Right ventricle myocardium superior (tissue), 1 donor: ENCODE results near the gene ADGRV1. TPM values are rescaled to one million over a fixed set of nuclear protein-coding genes. Genes with fewer than 3 reads are reported as not detected.
"Not testable (repeated sequence)": the region's sequence is repeated elsewhere in the genome, so short reads cannot be mapped to it uniquely, and the experiment has no call there.

Experiments
- ATAC-seq: fragments of 200-7000 bp; cut with Tn5 transposase; one replicate; pipeline ENCODE4 v1.9.1; 2020; ENCODE audit warnings: mild to moderate bottlenecking; ENCODE audit not compliant: poor library complexity
- DNase-seq: peaks from one replicate; pipeline ENCODE4 v3.0.0-alpha.2; 2020
- intact Hi-C: fragments of 100-400 bp; cut with DNase I; formaldehyde crosslinking; loops from one replicate; pipeline ENCODE4 v1.11.2; 2022
- total RNA-seq: library from RNA; stranded (reverse); fragmentation: NEBNext Ultra II Directional; extraction: Animal tissue kit (Norgen Biotek cat#: 25700); gene quantifications from one replicate; pipeline ENCODE4 v1.2.1, GENCODE V29; 2021
- donor health status: DM: no; HTN: yes; CAD: no; lungs with severe emphysema.

ADGRV1 gene
- total RNA-seq, 1 donor from 2014 or later = not detected

DNA sequence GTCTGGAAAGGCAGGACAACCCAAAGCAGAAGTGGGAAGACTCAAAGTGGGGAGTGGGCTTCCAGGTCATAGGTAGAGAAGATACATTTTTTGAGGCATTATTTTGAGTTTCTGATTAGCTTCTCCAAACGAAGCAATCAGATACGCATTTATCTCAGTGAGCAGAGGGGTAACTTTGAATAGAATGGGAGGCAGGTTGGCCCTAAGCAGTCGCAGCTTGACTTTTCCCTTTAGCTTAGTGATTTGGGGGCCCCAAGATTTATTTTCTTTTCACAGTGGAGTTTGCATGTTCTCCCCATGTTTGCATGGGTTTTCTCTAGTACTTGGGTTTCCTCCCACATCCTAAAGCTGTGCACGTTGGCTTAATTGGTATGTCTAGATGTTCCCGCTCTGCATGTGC is 422.6 kb downstream of the ADGRV1 start:
- DNase-seq = no peak
- intact Hi-C loops = no loop called here

GRCh38 chr5:90981821-90982220 is 423.2 kb downstream of the ADGRV1 start:
- ATAC-seq (no peak), DNase-seq (no peak)
- intact Hi-C loops = no loop called here

More for the DNA sequence above, 422.6 kb downstream of the ADGRV1 start:
- no peak for ATAC-seq

DNA sequence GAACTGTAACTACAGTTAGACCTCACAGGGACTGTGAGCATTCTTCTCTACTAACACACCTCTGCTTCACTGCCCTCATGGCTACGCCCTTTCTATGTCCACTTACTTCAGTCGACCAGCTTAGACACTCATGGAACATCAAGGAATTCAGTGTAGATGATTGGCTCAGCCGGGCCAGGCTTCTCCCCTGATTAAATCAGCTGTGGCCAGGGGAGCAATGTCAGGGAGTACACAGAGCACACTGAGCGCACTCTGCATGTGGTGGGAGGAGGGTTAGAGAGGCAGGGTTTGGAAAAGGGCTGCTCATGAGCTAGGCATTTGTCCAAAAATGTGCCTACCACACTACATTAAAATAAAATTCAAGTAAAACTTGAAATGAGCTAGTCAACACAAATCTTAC is 424.0 kb downstream of the ADGRV1 start:
- DNase-seq (no peak), ATAC-seq (no peak)
- intact Hi-C loops = no loop called here

- intact Hi-C loops = no loop called here
- no peak for DNase-seq
- no peak for ATAC-seq
Observed at GRCh38 chr5:90983148-90983547, 424.6 kb downstream of the ADGRV1 start.

DNA sequence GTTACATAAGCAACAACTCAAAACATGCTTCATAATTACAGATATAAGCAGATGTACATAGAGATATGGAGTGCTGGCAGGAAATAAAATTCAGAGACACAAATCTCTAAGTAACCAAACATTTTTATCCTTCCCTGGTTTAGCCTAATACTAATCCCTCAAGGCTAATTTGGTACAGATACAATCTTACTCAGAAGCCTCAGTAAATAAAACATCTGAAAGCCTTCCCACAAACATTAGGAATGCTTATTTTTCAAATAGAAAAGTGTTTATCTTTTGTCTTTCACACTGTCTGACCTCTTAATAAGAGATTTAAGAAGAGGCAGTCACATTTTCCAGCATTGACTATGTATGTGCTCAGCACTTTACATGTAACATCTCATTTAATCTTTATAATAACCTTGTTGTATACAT is 425.1 kb downstream of the ADGRV1 start:
- DNase-seq = no peak
- ATAC-seq = no peak
- intact Hi-C loops = no loop called here

GRCh38 chr5:90985341-90985740 is 426.7 kb downstream of the ADGRV1 start:
- ATAC-seq = no peak
- intact Hi-C loops = no loop called here
- no peak for DNase-seq

DNA sequence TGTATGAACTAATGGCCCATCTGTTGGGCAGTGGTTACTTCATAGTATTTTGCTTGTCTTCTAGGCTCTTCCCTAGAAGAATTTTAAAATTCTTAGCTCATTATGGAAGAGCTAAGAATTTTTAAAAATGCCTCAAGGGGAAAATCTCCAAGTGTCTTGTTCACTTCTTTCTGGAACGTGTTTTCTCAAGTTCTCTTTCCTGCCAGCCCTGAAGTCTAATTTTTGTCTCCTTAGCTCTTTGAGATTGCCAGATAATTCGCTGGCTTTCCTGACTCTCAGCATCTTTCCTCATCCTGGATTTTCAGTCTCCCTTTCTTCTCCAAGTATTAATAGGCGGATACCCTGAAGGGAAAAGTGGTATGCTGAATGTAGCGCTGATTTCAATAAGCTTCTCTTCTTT is 429.1 kb downstream of the ADGRV1 start:
- ATAC-seq = no peak
- intact Hi-C loops = no loop called here
- DNase-seq = no peak

GRCh38 chr5:90991201-90991600 is 432.6 kb downstream of the ADGRV1 start:
- ATAC-seq = no peak
- intact Hi-C loops = no loop called here
- no peak for DNase-seq

- intact Hi-C loops = no loop called here
- ATAC-seq = no peak
- DNase-seq = no peak
Observed at GRCh38 chr5:90994796-90995195, 436.2 kb downstream of the ADGRV1 start.

DNA sequence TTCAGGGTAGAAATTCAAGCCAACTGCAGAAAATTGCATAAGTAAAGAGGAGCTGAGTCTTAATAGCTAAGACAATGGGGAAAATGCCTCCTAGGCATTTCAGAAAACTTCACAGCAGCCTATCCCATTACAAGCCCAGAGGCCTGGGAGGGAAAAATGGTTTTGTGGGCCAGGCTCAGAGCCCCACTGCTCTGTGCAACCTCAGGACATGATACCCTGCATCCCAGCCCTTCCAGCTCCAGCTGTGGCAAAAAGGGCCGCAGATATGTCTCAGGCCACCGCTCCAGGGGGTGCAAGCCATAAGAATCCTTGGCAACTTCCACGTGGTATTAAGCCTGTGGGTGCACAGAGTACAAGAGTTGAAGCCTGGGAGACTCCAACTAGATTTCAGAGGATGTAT is 437.5 kb downstream of the ADGRV1 start:
- ATAC-seq = no peak
- no peak for DNase-seq
- intact Hi-C loops = no loop called here

- intact Hi-C loops = no loop called here
- DNase-seq (no peak), ATAC-seq (no peak)
Observed at GRCh38 chr5:90997082-90997481, 438.5 kb downstream of the ADGRV1 start.

DNA sequence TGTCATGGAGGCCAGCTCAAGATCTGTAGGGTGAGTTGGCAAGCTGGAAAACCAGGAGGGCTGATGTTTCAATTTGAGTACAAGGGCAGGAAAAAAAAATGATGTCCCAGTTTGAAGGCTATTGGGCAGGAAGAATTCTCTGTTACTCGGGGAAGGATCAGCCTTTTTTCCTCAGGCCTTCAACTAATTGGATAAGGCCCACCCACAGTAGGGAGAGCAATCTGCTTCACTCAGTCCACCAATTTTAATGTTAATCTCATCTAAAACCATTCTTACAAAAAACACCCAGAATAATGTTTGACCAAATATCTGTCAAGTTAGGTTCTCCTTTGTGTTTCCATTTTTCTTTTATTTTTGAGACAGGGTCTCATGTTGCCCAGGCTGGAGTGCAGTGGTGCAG is 442.1 kb downstream of the ADGRV1 start:
- intact Hi-C loops = no loop called here
- ATAC-seq = no peak
- DNase-seq = no peak

- DNase-seq (no peak), ATAC-seq (no peak)
- intact Hi-C loops = no loop called here
Observed at GRCh38 chr5:91006713-91007112, 448.1 kb downstream of the ADGRV1 start.

GRCh38 chr5:91007251-91007650 is 448.7 kb downstream of the ADGRV1 start:
- intact Hi-C loops = no loop called here
- ATAC-seq (no peak), DNase-seq (no peak)

DNA sequence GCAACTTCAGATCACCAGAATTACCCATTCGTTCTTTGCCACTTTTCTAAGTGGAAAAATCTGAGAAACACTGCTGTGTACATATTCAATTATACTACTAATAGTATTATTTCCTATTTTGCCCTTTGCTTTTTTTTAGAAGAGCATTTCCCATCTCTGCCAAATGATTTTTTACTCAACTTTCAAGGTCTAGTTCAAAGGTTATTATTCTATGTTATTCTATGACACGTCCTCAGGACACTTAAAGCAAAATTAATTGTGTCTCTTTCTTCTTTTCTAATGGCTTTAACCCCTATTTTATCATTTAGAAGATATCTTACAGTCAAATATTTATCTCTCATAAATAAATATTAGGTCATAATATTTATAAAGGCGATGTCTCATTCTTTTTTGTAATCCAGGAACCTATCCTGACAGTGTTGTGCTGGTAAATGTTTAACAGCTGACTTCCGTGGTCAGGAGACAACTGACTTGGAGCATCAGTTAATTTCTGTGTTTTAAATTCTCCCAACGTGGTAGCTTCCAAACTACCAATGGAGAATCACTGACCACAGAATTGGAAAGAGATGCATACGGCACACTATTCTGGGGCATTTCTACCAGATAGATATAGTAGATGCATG is 449.3 kb downstream of the ADGRV1 start:
- ATAC-seq (no peak), DNase-seq (no peak)
- intact Hi-C loops = no loop called here

DNA sequence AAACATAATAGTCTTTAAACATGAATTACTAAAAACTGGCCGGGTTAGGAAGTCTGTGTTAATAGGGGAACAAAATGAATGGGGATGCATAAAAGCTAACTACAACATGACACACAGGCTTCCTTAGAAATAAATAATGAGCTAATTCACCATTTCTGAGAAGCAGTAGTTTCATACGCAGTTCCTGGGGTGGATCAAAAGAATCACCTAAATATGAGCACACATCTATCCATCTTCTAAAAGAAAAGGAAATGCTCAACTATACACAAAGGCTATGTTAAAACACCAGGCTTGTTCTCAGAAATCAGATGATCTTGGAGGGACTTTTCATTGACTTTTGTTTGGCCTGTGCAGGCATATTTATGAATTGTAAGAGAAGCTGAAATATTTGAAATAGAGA is 451.5 kb downstream of the ADGRV1 start:
- intact Hi-C loops = no loop called here
- ATAC-seq (no peak), DNase-seq (no peak)

DNA sequence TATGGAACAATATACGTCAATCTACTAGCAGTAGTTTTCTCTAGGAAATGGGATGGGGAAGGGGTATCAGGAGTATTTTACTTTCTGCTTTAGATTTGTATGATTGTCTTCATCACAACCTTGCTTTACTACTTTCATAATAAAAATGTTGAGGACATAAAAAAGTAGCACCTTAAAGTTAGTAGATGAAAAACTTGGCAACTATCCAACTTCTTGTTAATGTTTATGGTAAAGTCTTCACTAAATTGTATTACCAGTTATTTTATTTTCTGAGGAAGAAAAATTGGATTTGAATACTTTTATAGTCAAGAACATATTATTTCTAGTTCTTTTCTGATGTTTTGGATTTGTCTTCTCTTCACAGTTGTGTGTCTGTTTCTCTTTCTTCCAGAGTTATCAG is 452.4 kb downstream of the ADGRV1 start:
- DNase-seq = no peak
- intact Hi-C loops = no loop called here
- ATAC-seq = no peak

DNA sequence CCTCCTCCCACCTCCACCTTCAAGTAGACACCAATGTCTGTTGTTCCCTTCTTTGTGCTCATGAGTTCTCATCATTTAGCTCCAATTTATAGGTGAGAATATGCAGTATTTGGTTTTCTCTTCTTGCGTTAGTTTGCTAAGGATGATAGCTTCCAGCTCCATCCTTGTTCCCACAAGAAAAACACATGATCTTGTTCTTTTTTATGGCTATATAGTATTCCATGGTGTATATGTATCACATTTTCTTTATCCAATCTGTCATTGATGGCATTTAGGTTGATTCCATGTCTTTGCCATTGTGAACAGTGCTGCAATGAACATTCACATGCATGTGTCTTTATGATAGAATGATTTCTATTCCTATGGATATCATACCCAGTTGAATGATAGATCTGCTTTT is 454.3 kb downstream of the ADGRV1 start:
- ATAC-seq, intact Hi-C loops, DNase-seq: not testable (repeated sequence)

- intact Hi-C loops = no loop called here
- ATAC-seq (no peak), DNase-seq (no peak)
Observed at GRCh38 chr5:91016322-91016721, 457.7 kb downstream of the ADGRV1 start.

DNA sequence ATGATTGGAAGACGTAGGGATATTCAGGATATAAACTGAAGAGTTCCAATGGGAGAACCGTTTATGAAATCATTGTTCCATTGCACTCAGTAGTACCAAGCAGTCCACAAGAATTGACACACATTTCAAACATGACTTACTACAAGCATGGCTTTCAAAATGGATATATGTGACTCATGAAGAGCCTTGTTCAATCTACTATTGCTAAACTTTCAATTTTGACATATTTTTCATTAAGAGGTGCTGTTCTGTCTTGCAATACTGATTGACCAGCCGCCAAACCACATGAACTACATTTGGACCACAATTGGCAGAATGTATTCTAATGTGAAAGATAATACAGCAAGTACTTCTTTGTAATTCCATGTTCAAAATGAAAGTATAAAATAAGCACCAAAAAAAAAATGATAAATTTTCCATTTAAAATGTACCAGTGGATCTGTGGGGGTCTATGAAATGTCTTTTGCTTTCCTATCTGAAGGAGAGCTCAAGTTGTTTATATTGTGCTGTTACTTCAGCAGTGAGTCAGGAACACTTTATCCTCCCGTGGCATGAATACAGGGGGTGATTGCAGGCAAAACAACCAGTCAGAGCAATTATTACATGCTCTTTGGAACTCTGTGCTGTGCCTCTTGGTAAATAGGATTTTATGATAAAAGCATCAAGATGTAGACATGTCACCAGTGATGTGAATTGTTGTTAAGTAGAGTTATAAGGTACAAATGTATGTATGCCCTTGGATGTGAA is 458.5 kb downstream of the ADGRV1 start:
- DNase-seq (no peak), ATAC-seq (no peak)
- intact Hi-C loops = no loop called here

GRCh38 chr5:91018200-91018599 is 459.6 kb downstream of the ADGRV1 start:
- intact Hi-C loops = no loop called here
- ATAC-seq = no peak
- no peak for DNase-seq
